HG03565 (cell line): ENCODE data around the gene AGXT2.
"Not testable (repeated sequence)": the region's sequence is repeated elsewhere in the genome, so short reads cannot be mapped to it uniquely, and the experiment has no call there.

Experiments used
- ATAC-seq: cut with Tn5 transposase; IDR thresholded peaks from one replicate; pipeline ENCODE4 v1.9.1; 2021; ENCODE audit warnings: mild to moderate bottlenecking, moderate library complexity; ENCODE audit not compliant: unreplicated experiment

Gene AGXT2

GRCh38 chr5:35056686-35057085 is 8.9 kb upstream of the AGXT2 start:
- no peak for ATAC-seq

GRCh38 chr5:35052838-35053237 is 5.1 kb upstream of the AGXT2 start:
- ATAC-seq = no peak

- ATAC-seq = no peak
These were observed 2.9 kb upstream of the AGXT2 start for GRCh38 chr5:35050541-35051126.

GRCh38 chr5:35048910-35049309 is 1.2 kb upstream of the AGXT2 start:
- no peak for ATAC-seq

- ATAC-seq = no peak
These were observed 975 bp downstream of the AGXT2 start for GRCh38 chr5:35046774-35047173.

GRCh38 chr5:35045280-35045679 is 2.5 kb downstream of the AGXT2 start:
- ATAC-seq = no peak

- ATAC-seq = no peak
These were observed 3.1 kb downstream of the AGXT2 start for GRCh38 chr5:35044649-35045048.

GRCh38 chr5:35042781-35043180 is 5.0 kb downstream of the AGXT2 start:
- no peak for ATAC-seq

- ATAC-seq = no peak
These were observed 6.5 kb downstream of the AGXT2 start for GRCh38 chr5:35041261-35041660.

- no peak for ATAC-seq
These were observed 8.9 kb downstream of the AGXT2 start for GRCh38 chr5:35038891-35039290.

GRCh38 chr5:35036536-35036935 is 11.2 kb downstream of the AGXT2 start:
- no peak for ATAC-seq

GRCh38 chr5:35035929-35036328 is 11.8 kb downstream of the AGXT2 start:
- not testable (repeated sequence) for ATAC-seq

- no peak for ATAC-seq
These were observed 12.5 kb downstream of the AGXT2 start for GRCh38 chr5:35035271-35035670.

- ATAC-seq = no peak
These were observed 15.4 kb downstream of the AGXT2 start for GRCh38 chr5:35032356-35032755.

GRCh38 chr5:35031276-35031675 is 16.5 kb downstream of the AGXT2 start:
- no peak for ATAC-seq

- no peak for ATAC-seq
These were observed 17.2 kb downstream of the AGXT2 start for GRCh38 chr5:35030426-35031100.

GRCh38 chr5:35029333-35029732 is 18.4 kb downstream of the AGXT2 start:
- no peak for ATAC-seq

- ATAC-seq = no peak
These were observed 20.8 kb downstream of the AGXT2 start for GRCh38 chr5:35026941-35027340.

- no peak for ATAC-seq
These were observed 21.4 kb downstream of the AGXT2 start for GRCh38 chr5:35026280-35026840.

- no peak for ATAC-seq
These were observed 22.7 kb downstream of the AGXT2 start for GRCh38 chr5:35024911-35025510.

GRCh38 chr5:35023391-35024178 is 24.2 kb downstream of the AGXT2 start:
- ATAC-seq = no peak
